HTR-8/SVneo (cell line): ENCODE data around the gene WFS1.

Source experiments
- DNase-seq: peaks from one replicate; pipeline ENCODE4 v3.0.0; 2011; ENCODE audit warnings: low spot score, mixed read lengths; ENCODE audit not compliant: insufficient read length
- FAIRE-seq: peaks from 2 replicates; lab custom pipeline; 2011; peaks lifted over from hg19 to GRCh38; lab: Jason Lieb, UNC

Gene WFS1, protein sequence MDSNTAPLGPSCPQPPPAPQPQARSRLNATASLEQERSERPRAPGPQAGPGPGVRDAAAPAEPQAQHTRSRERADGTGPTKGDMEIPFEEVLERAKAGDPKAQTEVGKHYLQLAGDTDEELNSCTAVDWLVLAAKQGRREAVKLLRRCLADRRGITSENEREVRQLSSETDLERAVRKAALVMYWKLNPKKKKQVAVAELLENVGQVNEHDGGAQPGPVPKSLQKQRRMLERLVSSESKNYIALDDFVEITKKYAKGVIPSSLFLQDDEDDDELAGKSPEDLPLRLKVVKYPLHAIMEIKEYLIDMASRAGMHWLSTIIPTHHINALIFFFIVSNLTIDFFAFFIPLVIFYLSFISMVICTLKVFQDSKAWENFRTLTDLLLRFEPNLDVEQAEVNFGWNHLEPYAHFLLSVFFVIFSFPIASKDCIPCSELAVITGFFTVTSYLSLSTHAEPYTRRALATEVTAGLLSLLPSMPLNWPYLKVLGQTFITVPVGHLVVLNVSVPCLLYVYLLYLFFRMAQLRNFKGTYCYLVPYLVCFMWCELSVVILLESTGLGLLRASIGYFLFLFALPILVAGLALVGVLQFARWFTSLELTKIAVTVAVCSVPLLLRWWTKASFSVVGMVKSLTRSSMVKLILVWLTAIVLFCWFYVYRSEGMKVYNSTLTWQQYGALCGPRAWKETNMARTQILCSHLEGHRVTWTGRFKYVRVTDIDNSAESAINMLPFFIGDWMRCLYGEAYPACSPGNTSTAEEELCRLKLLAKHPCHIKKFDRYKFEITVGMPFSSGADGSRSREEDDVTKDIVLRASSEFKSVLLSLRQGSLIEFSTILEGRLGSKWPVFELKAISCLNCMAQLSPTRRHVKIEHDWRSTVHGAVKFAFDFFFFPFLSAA

GRCh38 chr4:6269616-6270511 lies at the start of gene WFS1:
Gene WFS1, plus strand, starts transcription at chr4:6269850. Its CDS starts 7,606 bp downstream, at chr4:6277456.
- peak; percentile 91 for FAIRE-seq
- DNase-seq, result peak; percentile 98

GRCh38 chr4:6221301-6221850 lies 48.3 kb upstream of the WFS1 start:
- DNase-seq (no peak), FAIRE-seq (no peak)

GRCh38 chr4:6221851-6222760 lies 47.5 kb upstream of the WFS1 start:
- FAIRE-seq (no peak), DNase-seq (no peak)

DNA sequence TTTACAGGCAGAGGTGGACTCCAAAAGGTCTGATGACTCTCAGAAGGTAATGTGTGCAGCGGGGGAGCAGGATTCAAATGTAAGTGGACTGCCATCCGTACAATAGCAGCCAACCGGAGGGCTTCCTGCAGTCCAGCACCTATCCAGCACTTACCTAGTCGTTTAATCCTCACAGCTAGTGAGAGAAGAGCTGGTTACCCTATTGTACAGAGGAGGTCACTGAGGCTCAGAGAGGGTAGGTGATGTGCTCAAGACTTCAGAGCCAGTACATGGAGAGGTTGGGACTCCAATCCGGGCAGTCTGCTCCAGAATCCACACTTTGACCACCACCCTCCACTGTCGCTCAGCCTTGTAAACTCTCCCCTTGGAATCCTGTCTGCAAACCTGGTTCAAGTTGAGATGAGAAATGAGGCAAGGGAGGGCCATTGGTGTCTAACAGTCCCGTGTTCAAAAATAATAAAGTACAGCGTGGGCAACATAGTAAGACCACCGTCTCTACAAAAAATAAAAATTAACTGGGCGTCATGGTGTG lies 46.8 kb upstream of the WFS1 start:
- FAIRE-seq, result no peak
- DNase-seq, result no peak

DNA sequence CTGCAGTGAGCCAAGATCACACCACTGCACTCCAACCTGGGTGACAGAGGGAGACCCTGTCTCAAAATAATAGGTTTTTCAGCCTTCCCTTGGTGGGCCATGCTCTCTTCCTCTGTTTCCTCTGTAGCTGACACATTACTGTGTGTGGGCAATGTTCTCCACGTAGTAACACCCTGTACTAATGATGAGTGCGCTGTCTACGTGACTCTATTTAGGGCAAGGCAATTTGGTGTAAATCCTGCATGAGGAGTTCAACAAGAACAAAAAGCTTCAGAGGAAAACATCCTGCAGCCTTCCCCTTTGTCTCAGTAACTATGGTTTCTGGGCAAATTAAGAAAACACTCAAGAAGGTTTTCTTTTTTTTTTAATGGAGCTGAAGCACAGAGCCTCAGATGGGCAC lies 44.9 kb upstream of the WFS1 start:
- DNase-seq, result no peak
- FAIRE-seq, result no peak

- DNase-seq, result peak; percentile 48
- FAIRE-seq, result no peak
These were observed 44.2 kb upstream of the WFS1 start for GRCh38 chr4:6225469-6225868.

GRCh38 chr4:6226506-6226905 lies 43.1 kb upstream of the WFS1 start:
- DNase-seq (no peak), FAIRE-seq (no peak)

DNA sequence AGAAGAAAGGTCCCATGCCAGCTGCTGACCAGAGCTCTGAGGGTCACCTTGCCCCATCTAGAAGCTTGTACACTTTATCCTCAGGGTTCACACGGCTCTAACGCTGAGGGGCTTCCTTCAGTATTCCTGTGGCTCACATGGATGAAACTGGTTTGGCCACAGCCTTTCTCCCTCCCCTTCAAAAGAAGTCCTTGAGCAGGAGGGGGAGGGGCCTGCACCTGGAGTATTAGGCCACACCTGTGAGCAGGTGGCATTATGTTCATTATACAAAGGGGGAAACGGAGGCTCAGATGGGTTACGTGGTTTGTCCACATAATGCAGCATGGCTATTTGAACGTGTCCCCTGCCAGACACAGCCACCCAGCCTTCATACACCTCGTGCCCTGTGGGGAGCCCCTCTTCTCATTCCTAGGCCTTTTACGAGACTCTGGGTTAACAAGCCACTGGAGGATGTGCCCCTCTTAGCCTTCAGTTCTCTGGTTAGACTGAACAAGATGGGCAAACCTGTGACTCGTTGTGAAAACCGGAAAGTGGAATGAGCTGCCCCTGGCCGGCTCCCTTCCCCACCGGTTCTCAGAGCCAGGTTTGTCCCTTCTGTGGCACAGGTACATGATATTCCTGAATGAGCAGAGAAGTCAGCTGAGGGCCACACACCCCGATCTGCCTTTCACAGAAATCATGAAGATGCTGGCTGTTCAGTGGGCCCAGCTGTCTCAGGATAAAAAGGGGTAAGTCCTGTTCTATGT lies 42.1 kb upstream of the WFS1 start:
- DNase-seq (no peak), FAIRE-seq (no peak)

- no peak for FAIRE-seq
These were observed 41.2 kb upstream of the WFS1 start for GRCh38 chr4:6228158-6229067.

GRCh38 chr4:6229095-6229494 lies 40.6 kb upstream of the WFS1 start:
- DNase-seq (no peak), FAIRE-seq (no peak)

More at GRCh38 chr4:6228158-6229067, 41.2 kb upstream of the WFS1 start:
- no peak for DNase-seq

- DNase-seq (no peak), FAIRE-seq (no peak)
These were observed 39.8 kb upstream of the WFS1 start for GRCh38 chr4:6229671-6230501.

DNA sequence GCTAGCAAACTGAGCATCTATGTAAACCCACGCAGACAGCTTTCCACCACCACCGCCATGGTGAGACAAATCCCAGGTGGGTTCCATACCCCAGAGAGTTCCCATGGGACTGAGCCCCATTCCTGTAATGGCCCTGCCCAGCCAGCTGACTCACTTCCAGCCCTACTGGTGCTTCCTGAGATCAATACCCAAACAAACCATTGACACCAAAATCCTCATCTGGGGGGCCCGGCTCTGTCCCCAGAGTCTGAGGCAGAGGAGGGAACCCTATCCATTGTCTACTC lies 39.2 kb upstream of the WFS1 start:
- DNase-seq (no peak), FAIRE-seq (no peak)

GRCh38 chr4:6230827-6231662 lies 38.6 kb upstream of the WFS1 start:
- no peak for DNase-seq
- FAIRE-seq, result no peak

- DNase-seq (no peak), FAIRE-seq (no peak)
These were observed 37.9 kb upstream of the WFS1 start for GRCh38 chr4:6231663-6232165.
